ENCODE data around the gene PRUNE2.

PRUNE2 gene

GRCh38 chr9:76898786-76899185, 7.1 kb downstream of the PRUNE2 start:
- no peak for DNase-seq (ENCODE audit: low spot score)

DNA sequence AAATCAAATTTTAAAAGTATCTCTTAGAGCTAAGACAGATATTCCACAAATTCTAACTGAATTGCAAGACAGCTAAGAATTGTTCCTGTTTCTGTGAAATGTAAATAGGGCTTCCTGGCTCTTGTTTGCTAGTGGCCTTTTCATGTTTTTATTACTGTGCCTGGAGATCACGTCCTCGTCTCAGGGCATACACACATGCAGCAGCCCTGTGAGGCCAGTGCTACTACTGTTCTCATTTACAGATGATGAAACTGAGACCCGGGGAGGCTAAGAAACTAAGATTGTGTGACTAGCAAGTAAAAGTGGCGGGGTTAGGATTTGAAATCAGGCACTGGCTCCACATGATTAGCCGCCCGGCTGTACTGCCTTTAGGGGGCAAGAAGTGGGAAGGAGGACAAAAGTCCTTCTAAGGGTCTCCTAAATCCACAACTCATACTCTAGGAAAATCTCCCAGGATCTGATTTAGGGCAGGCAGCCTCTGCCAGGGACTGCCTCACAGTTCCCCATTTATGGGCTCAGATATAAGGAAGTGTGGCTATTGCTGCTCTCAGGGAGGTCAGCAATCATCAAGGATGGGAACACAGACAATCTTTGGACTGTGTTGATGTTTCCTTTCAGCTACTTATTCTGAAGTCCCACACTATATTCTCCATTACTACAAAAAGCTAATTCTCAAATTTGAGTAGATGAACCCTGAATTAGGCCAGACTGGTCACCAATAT, 7.9 kb downstream of the PRUNE2 start:
- no peak for DNase-seq (ENCODE audit: low spot score)

- no peak for DNase-seq (ENCODE audit: low spot score)
Observed at GRCh38 chr9:76896035-76896434, 9.9 kb downstream of the PRUNE2 start.

DNA sequence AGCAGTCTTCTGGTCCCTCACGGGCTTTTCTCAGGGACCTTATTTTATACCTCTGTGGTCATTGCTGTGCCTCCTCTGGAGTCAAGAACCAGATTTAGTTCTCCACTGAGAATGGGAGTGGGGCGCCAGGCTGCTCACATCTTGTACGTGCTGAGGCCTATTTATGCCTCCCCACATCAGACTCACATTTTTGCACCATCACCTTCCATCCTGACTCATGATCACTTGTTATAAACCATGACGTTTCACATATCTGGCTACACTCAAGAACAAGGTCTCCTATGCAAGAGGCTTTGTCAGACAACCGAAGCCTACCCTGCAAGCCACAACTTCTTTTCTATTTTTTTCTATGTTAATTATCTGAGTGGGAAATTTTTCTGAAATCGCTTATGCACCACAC, 10.7 kb downstream of the PRUNE2 start:
- DNase-seq (ENCODE audit: low spot score), result no peak

DNA sequence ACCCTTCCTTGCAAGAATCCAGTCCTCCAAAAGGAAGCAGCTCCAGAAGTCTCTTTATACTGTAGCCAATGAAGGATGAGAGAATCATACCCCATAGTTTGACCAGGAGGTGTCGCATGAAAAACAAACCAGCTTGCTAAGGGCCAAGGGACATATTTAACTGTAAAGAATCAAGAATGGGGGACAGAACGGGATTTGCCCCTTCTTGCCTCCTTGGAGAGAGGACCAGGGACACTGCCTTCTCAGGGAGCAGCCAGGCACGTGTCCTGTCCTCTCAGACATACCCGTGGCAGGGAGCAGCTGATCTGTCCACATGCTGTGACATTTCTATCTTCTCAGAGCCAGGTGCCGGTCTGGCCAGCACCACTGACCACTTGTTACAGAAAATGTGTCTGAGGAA, 11.7 kb downstream of the PRUNE2 start:
- DNase-seq (ENCODE audit: low spot score), result peak; percentile 56

DNA sequence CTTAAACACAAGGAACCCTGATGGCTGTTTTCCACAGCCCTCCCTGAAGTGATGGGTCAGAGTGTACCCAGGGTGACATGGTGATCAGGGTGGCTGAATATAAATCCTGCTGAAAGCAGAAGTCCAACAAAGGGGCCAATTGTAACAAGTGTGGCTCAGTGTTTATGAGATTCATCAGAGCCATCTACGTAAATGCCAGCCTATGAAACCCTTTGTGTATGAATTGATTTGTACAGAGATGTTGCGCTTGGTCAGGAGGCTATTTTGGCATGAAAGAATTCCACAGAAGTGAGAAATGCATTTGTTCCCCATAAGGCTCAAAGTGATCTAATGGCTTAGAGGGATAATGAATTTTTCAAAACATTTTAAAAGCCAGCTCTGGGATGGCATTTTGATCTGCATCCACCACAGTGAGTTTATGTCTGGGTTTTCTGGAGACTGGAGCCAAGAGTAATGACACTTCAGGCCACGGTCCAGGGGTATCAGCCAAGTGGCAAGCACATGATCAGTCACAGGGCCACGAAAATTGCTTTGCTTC, 12.4 kb downstream of the PRUNE2 start:
- peak; percentile 95 for DNase-seq (ENCODE audit: low spot score)

DNA sequence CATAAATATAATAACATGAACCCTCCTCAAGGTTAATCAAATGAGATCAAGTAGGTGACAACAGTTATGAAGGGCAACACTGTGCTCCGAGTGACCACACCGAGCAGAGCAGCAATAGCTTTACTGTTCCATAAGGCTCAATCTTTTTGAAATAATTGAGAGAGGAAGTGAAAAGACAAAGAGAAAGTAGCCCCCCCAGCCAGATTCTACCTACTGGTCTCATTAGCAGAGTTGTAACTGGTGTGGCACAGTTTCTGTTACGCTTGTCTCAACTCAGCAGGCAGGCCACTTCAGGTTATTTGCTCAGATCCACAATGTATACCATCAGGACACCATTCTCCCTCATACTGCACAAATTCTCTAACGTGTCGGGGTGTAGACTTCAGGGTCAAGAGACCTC, 14.0 kb downstream of the PRUNE2 start:
- no peak for DNase-seq (ENCODE audit: low spot score)

- no peak for DNase-seq (ENCODE audit: low spot score)
Observed at GRCh38 chr9:76891279-76891678, 14.6 kb downstream of the PRUNE2 start.

DNA sequence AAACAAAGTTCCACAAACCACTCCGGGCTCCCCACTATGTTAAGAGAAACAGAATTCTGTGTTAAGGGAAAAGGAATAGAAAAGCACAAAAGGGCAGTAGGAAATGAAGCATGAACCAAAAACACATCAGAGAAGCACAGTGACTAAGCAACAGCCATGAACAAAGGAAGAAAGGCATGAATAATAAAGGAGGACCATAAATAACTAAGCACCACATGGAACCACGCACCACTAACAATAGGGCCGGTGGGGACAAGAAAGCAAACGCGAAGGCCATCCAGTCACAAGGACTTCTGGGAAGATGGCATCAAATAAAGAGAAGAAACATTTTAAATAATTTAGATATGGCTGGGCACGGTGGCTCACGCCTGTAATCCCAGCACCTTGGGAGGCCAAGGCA, 18.0 kb downstream of the PRUNE2 start:
- no peak for DNase-seq (ENCODE audit: low spot score)

DNA sequence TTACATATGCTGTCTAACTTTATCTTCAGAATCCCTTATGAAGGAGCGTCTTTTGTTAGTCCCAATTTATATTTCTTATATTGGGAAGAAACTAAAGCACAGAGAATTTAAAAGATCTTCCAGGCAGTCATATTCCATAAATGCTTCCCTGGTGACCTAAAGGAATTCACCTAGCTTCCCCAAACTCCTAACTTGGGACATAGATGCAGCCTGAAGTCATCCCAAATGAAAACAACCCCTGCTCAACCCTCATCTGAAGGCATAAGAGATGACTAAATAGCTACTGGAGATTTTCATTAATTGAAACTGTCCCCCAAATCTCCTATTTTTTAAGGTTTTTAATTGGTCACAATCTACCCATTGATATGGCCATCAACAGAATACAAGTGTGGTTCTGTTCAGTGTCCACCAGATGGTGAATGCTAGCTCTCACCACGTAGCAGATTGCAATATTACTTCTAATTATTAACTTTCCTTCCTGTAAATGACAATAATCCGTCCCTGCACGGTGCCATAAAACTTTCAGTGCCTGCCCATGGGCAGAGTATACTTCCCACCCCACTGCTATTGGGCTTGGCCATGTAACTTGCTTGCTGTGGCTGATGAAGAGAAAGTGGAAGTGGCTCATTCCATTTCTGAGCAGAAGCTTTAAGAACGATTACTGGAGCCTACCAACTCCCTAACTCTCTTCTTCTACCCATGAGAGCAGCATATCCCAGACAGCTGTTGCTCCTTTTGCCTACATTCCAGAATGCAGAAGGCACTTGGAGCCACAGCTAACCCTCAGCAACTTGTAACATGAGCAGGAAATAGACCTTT, 18.7 kb downstream of the PRUNE2 start:
- no peak for DNase-seq (ENCODE audit: low spot score)

- DNase-seq (ENCODE audit: low spot score), result no peak
Observed at GRCh38 chr9:76886318-76886717, 19.6 kb downstream of the PRUNE2 start.

- DNase-seq (ENCODE audit: low spot score), result no peak
Observed at GRCh38 chr9:76884823-76885222, 21.1 kb downstream of the PRUNE2 start.

GRCh38 chr9:76883341-76883855, 22.5 kb downstream of the PRUNE2 start:
- no peak for DNase-seq (ENCODE audit: low spot score)

GRCh38 chr9:76882686-76883085, 23.2 kb downstream of the PRUNE2 start:
- DNase-seq (ENCODE audit: low spot score), result no peak

DNA sequence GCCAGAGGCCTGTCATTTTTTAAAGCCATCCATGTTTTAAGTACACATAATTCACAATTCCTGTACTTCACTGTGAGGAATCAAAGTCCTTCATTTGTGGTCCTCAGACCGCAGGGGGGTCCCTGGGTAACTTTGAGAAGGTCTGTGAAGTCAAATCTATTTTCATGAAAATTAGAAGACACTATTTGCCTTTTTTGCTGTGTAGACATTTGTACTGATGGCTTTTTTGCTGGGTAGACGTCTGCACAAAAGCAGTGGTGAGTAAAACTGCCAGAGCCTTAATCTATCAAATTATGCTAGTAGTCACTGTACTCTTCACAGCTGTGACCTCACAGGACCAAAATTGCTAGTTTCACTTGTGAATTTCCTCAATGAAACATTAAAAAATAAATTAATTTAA, 25.7 kb downstream of the PRUNE2 start:
- DNase-seq (ENCODE audit: low spot score), result no peak

DNA sequence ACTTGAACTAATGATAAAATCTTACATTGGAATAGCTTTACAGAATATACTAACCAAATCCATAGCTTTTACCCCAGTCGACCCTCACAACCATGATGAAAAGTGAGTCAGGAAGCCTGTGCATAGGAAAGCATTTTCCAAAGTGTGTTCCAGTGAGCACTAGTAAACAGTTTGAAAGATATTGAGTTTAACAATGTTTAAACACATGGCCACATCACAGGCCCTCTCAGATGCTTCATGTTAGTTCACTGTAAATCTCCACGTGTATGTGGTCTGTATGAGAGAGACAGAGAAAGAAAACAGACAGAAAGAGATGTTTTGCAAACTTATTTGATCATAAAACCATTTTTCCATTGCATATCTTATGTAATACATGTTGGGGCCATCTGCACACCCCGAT, 27.0 kb downstream of the PRUNE2 start:
- DNase-seq (ENCODE audit: low spot score), result no peak

DNA sequence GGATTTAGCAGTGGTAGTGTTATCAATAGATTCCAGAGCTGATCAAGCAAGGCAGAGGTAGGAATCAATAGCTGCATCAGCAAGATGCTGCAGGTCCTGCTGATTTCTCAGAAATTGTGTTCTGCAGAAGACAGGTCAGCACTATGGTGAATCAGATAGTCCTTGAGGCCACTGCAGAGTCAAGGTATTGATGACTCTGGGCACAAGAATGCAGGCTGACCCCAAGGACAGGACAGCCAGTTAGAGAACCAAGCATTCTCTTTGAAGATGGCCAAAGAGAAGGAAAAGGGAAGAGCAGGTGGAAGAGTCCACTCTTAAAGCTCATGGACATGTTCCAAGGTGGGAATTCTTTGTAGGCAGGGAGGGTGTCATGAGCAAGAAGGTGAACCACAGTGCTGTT, 28.0 kb downstream of the PRUNE2 start:
- no peak for DNase-seq (ENCODE audit: low spot score)

DNA sequence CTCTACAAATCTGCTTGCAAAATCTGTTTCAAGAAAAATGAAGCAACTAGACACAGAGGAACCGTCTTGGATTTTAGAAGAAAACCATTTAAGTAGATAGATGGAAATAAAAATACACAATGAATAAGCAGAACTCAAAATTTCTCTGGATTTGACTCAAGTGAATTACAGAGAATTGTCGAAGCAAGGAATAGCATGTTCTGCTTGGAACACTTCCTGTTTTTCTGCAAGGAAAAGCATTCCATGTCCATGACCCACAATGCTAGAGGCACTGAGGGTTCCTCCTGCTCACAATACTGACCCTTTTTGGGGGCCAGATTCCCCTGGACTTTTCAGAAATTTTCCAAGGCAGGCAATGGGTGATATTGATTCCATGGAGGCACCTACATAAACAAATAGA, 29.8 kb downstream of the PRUNE2 start:
- DNase-seq (ENCODE audit: low spot score), result no peak

- no peak for DNase-seq (ENCODE audit: low spot score)
Observed at GRCh38 chr9:76873821-76874220, 32.1 kb downstream of the PRUNE2 start.

DNA sequence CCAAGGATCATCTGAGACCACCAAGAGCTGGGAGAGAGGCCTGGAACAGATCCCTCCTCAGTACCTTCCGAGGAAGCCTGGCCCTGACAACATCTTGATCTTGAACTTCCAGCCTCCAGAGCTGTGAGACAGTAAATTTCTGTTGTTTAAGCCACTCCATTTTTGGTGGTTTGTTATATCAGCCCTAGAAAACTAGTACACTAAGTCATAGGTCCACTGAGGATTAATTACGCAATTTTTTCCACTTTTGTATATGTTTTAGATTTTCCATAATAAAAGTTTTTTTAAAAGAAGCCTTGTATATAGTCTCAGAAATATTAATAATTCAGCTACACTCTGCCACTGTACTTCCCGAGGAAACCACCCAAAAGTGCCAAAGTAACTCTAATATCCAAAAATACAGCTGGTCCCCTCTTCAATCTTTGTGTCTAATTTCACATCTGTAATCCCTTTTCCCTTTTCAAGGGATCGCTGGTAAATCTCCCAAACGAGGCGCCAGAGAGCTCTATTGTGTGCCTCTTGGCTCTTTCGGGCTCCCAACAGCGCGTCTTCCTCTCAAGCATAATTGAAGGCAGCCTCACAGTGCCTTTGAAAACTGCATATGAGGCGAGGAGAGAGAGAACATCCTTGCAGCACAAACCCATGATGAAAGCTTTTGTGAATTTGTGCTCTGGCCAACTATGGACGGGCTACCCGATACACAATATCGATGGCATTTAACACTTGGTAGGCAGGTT, 32.7 kb downstream of the PRUNE2 start:
- DNase-seq (ENCODE audit: low spot score), result peak; percentile 73

- no peak for DNase-seq (ENCODE audit: low spot score)
Observed at GRCh38 chr9:76868897-76869296, 37.0 kb downstream of the PRUNE2 start.

DNA sequence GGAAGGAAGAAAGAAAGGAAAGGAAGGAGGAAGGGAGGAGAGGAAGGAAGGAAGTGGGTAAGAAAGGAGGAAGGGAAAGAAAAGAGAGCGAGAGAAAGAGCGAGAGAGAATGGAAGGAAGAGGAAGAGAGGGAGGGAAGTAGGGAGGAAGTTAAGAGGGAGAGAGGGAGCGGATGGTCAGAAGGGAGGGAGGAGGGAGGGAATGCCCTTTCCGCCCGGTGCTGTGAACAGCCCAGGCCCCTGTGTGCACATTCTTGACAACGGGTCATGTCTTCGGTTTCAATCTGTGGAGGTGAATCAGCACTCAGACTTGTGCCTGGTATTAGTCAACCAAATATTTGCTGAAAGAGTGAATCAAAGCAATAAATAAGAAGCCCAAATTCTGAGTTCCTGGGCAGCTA, 39.2 kb downstream of the PRUNE2 start:
- DNase-seq (ENCODE audit: low spot score), result no peak
